Measurements from ENCODE around the gene GEMIN5. TPM values are rescaled to one million over a fixed set of nuclear protein-coding genes. Genes with fewer than 3 reads are reported as not detected.
"Not testable (repeated sequence)": the region's sequence is repeated elsewhere in the genome, so short reads cannot be mapped to it uniquely, and the experiment has no call there.

The GEMIN5 gene
- total RNA-seq, 1 experiment from 2014 or later = 30.5 TPM

DNA sequence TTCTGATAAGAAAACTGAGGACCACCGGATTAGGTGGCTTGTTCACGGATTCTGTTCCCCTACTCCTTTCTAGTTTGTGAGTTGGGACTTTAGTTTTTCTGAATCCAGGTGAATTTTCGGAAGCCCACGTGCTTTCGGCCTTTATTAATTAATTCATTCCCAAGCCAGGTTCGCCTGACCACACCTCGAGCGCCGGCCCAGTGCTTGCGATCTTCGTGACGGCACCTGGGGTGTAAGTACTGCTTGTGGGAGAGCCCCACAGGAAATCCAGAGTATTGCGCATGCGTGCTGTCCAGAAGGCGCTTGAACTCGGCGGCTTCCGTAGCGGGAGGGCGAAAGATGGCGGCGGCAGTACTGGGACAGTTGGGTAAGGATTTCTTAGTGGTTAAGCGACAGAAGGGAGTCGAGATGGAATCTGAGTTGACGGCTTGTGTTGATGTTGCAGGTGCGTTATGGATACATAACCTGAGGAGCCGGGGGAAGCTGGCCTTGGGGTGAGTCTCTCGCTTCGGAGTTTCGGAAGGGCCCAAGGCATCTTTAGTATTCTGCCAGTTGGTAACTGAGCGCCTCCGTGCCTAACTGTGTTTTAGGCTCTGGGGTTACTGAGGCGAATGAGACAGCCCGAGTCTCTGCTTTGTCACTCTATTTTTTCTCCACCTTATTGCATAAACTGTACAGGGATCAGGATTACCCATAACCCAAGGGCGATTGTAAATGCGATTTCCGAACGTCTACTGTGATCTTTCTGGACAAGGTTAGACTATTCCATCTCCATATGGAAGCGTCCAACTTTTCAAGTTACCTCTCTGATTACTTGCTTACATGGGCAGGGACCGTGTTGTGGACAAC lies 3.0 kb upstream of the GEMIN5 start, which contains the start of gene MRPL22:
TSS of gene MRPL22 (plus strand) at position 302 of the 849 bp plus-strand sequence. CDS start at position 340, 38 bp downstream.
- peaks cover 8% of the 10 kb centered on the region for H3K4me1 Mint-ChIP-seq (ENCODE audit: low read depth, unreplicated experiment)
- TSS peak; percentile 57 for BruUV-seq (replicated peaks)
- H3K9me3 Mint-ChIP-seq (ENCODE audit: low read depth, unreplicated experiment) = no peaks in the 10 kb centered on the region
- peak within 1 kb of the TSS; percentile 94 for H3K27ac Mint-ChIP-seq (ENCODE audit: unreplicated experiment)
- H3K4me3 Mint-ChIP-seq (ENCODE audit: low read depth, unreplicated experiment) = peak within 1 kb of the TSS; percentile 96
- intact Hi-C loops (cut with micrococcal nuclease; ENCODE audit: unreplicated experiment) = loop anchor here (10.0 kb wide), 1 partner anchor 204 kb away; no protein-coding TSS in a partner anchor
- DNase-seq = peak; percentile 95
- no peak for TF ChIP-seq CTCF (IDR thresholded peaks at IDR 0.05; ENCODE audit: unreplicated experiment)
- CTCF ChIA-PET = interaction anchor here (1.4 kb wide), 1 partner anchor 63 kb away, joined by 4 read pairs; no protein-coding TSS in a partner anchor
- H3K27me3 Mint-ChIP-seq (ENCODE audit: unreplicated experiment) = no peaks in the 10 kb centered on the region
- peaks cover 33% of the 10 kb centered on the region for H3K36me3 Mint-ChIP-seq (ENCODE audit: insufficient read depth, unreplicated experiment)

- no peak for TF ChIP-seq CTCF (IDR thresholded peaks at IDR 0.05; ENCODE audit: unreplicated experiment)
- H3K36me3 Mint-ChIP-seq (ENCODE audit: insufficient read depth, unreplicated experiment) = peaks cover 33% of the 10 kb centered on the region
- no TSS peak for BruUV-seq (replicated peaks)
- H3K4me3 Mint-ChIP-seq (ENCODE audit: low read depth, unreplicated experiment) = peak overlapping the region; percentile 96
- no peaks in the 10 kb centered on the region for H3K27me3 Mint-ChIP-seq (ENCODE audit: unreplicated experiment)
- no peak for DNase-seq
- intact Hi-C loops (cut with micrococcal nuclease; ENCODE audit: unreplicated experiment) = loop anchor here (10.0 kb wide), 1 partner anchor 204 kb away; no protein-coding TSS in a partner anchor
- peaks cover 13% of the 10 kb centered on the region for H3K4me1 Mint-ChIP-seq (ENCODE audit: low read depth, unreplicated experiment)
- no peaks in the 10 kb centered on the region for H3K9me3 Mint-ChIP-seq (ENCODE audit: low read depth, unreplicated experiment)
- CTCF ChIA-PET = no interaction called here
- peak overlapping the region; percentile 94 for H3K27ac Mint-ChIP-seq (ENCODE audit: unreplicated experiment)
Observed at GRCh38 chr5:154940375-154940771, 2.4 kb upstream of the GEMIN5 start.

DNA sequence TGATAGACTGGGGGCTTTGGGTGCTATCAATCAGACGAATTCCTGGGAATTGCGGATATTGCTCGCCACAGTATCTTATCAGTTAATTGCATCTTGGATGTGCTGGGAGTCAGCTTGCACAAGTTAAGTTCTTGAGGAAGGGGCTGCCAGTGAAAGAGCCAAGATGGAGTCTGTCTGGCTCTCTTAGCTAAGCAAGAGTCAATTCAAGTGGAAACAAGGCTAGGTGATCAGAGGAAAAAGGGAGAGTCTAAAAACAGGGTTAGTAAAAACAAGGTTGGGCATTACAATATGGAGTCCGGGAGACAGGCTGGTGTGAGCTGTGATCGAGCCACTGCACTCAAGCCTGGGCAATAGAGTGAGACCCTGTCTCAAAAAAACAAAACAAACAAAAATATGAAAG lies 1.4 kb upstream of the GEMIN5 start:
- H3K27me3 Mint-ChIP-seq (ENCODE audit: unreplicated experiment); CTCF ChIA-PET: not testable (repeated sequence)
- peaks cover 22% of the 10 kb centered on the region for H3K4me1 Mint-ChIP-seq (ENCODE audit: low read depth, unreplicated experiment)

GRCh38 chr5:154937186-154937717 lies 759 bp downstream of the GEMIN5 start:
- H3K4me3 Mint-ChIP-seq (ENCODE audit: low read depth, unreplicated experiment) = peak overlapping the region; percentile 92
- H3K36me3 Mint-ChIP-seq (ENCODE audit: insufficient read depth, unreplicated experiment) = peaks cover 33% of the 10 kb centered on the region
- CTCF ChIA-PET = interaction anchor here (0.6 to 1.8 kb wide), 2 partner anchors 8 to 32 kb away, joined by 3 to 5 read pairs; no protein-coding TSS in a partner anchor
- no peaks in the 10 kb centered on the region for H3K9me3 Mint-ChIP-seq (ENCODE audit: low read depth, unreplicated experiment)
- no peaks in the 10 kb centered on the region for H3K27me3 Mint-ChIP-seq (ENCODE audit: unreplicated experiment)
- intact Hi-C loops (cut with micrococcal nuclease; ENCODE audit: unreplicated experiment) = no loop called here
- TF ChIP-seq CTCF (IDR thresholded peaks at IDR 0.05; ENCODE audit: unreplicated experiment) = no peak
- no peak for DNase-seq
- no TSS peak for BruUV-seq (replicated peaks)
- peak overlapping the region; percentile 55 for H3K27ac Mint-ChIP-seq (ENCODE audit: unreplicated experiment)
- H3K4me1 Mint-ChIP-seq (ENCODE audit: low read depth, unreplicated experiment) = peaks cover 16% of the 10 kb centered on the region

More for the DNA sequence above, 1.4 kb upstream of the GEMIN5 start:
- H3K27ac Mint-ChIP-seq (ENCODE audit: unreplicated experiment) = peak overlapping the region; percentile 18
- DNase-seq; intact Hi-C loops (cut with micrococcal nuclease; ENCODE audit: unreplicated experiment); H3K9me3 Mint-ChIP-seq (ENCODE audit: low read depth, unreplicated experiment); BruUV-seq (replicated peaks): not testable (repeated sequence)
- peaks cover 33% of the 10 kb centered on the region for H3K36me3 Mint-ChIP-seq (ENCODE audit: insufficient read depth, unreplicated experiment)
- H3K4me3 Mint-ChIP-seq (ENCODE audit: low read depth, unreplicated experiment) = peak overlapping the region; percentile 9
